Astrocyte of the cerebellum (primary cell): Measurements from ENCODE around the gene DLX3.

ENCODE experiments used
- DNase-seq: peaks from one replicate; pipeline ENCODE4 v3.0.0-alpha.2; 2011; ENCODE audit warnings: low read depth
- H3K4me3 ChIP-seq: 2 replicates; pipeline ENCODE4 v1.5.1; 2011; ENCODE audit warnings: mild to moderate bottlenecking, low read depth, low read length, moderate library complexity
- CTCF ChIP-seq: IDR thresholded peaks from 2 replicates; pipeline ENCODE4 v1.5.1; 2012; ENCODE audit warnings: low read length, low read depth, moderate library complexity, mild to moderate bottlenecking; ENCODE audit errors: missing control alignments
- in situ Hi-C: cut with HindIII; loops from 2 replicates; pipeline ENCODE4 v1.10.0; 2017; ENCODE audit warnings: low sequenced_read_pairs

The DLX3 gene

GRCh38 chr17:49993423-49994060 is 1.5 kb downstream of the DLX3 start:
- H3K4me3 ChIP-seq = peak overlapping the region; percentile 15
- DNase-seq = no peak
- TF ChIP-seq CTCF = no peak
- in situ Hi-C loops = loop anchor here (25.0 kb wide), 1 partner anchor 481 kb away; no protein-coding TSS in a partner anchor

GRCh38 chr17:49992933-49993422 is 2.0 kb downstream of the DLX3 start:
- in situ Hi-C loops = loop anchor here (25.0 kb wide), 1 partner anchor 481 kb away; no protein-coding TSS in a partner anchor
- no peak for TF ChIP-seq CTCF
- no peak for DNase-seq
- H3K4me3 ChIP-seq = no peak overlapping the region

- DNase-seq = no peak
- no peak for TF ChIP-seq CTCF
- in situ Hi-C loops = loop anchor here (25.0 kb wide), 1 partner anchor 480 kb away; no protein-coding TSS in a partner anchor
- no peak overlapping the region for H3K4me3 ChIP-seq
These were observed 2.7 kb downstream of the DLX3 start for GRCh38 chr17:49992191-49992932.

GRCh38 chr17:49991409-49991808 is 3.6 kb downstream of the DLX3 start:
- TF ChIP-seq CTCF = no peak
- in situ Hi-C loops = loop anchor here (25.0 kb wide), 1 partner anchor 479 kb away; no protein-coding TSS in a partner anchor
- H3K4me3 ChIP-seq = no peak overlapping the region
- no peak for DNase-seq

DNA sequence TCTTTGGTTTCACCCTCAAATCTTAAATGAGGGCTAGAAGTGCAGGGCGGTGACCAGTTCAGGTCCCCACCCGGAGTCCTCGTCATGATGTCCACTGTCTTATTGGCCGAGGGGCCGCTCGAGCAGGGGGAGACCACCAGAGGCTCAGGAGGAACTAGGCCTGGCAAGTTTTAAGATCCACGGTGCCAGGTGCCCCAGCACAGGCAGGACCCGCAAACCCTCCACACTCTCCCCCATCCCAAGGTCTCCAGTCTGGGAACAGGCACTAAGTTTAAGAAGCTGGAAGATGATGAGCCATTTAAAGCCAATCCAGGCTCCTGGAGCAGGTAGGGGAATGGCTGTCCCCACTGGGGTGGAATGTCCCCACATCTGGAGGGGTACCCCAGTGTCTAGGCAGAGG is 4.1 kb downstream of the DLX3 start:
- no peak for DNase-seq
- in situ Hi-C loops = loop anchor here (25.0 kb wide), 1 partner anchor 479 kb away; no protein-coding TSS in a partner anchor
- TF ChIP-seq CTCF = no peak
- H3K4me3 ChIP-seq = no peak overlapping the region

GRCh38 chr17:49990331-49990730 is 4.7 kb downstream of the DLX3 start:
- TF ChIP-seq CTCF = no peak
- in situ Hi-C loops = loop anchor here (25.0 kb wide), 1 partner anchor 478 kb away; no protein-coding TSS in a partner anchor
- no peak for DNase-seq
- H3K4me3 ChIP-seq = no peak overlapping the region
